DMS79 (cell line): ENCODE data around the gene OST4.

Source experiments
- DNase-seq: peaks from one replicate; lab custom pipeline; 2025; lab: John Stamatoyannopoulos, UW

The OST4 gene

DNA sequence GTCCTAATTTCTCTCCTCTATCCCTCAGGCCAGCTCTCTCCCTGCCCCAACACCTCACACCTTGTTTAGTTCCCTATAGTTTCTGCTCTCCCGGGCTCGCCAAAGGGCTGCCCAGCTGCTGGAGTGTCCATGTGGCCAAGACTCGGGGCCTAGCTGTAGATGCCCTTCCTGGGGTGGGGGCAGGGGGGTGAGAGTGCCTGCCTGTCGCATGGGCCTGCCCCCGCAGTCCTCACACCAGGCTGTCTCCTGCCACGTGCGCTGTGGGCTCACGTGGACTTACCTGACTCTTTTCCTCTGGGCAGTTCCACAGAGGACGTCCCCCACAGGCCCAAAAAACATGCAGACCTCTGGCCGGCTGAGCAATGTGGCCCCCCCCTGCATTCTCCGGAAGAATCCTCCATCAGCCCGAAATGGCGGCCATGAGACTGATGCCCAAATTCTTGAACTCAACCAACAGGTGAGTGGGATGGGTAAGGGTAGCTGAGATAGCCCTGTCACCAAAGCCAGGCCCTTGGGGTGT lies 46.1 kb downstream of the OST4 start:
- no peak for DNase-seq

DNA sequence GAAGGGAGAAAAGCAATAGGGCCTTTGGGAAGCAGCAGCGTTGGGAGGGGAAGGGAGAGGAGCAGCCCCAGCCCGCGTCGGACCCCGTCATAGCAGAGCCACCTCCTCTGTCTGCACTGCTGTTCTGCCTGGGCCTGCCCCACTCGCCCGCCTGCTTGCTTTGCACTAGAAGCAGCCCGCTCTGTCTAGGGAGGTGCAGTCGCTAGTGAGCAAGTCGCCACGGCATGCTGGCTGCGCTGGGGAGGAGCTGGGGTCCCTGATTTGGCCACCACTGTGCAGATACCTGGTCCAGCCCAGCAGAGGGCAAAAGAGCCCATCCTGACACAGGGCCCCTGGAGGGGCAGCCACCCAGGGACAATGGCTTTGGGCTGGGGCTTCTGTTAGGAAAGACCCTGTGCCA lies 46.6 kb downstream of the OST4 start:
- no peak for DNase-seq

DNA sequence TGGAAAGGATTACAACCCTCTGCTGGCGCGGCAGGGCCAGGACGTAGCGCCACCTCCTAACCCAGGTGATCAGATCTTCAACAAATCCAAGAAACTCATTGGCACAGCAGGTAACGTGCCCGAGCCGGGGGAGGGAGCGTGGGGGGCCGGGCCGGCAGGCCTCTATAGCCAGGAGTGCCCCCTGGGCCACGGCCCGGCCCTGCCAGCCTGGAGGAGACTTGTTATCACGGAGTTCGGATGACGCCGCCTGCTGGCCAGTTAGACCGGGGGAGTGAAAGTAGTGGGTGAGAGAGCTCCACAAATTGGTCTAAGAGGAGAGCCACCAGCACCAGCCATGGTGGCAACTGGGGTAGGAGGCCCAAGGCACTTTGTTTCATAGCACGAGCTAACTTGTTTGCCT lies 47.3 kb downstream of the OST4 start:
- no peak for DNase-seq

DNA sequence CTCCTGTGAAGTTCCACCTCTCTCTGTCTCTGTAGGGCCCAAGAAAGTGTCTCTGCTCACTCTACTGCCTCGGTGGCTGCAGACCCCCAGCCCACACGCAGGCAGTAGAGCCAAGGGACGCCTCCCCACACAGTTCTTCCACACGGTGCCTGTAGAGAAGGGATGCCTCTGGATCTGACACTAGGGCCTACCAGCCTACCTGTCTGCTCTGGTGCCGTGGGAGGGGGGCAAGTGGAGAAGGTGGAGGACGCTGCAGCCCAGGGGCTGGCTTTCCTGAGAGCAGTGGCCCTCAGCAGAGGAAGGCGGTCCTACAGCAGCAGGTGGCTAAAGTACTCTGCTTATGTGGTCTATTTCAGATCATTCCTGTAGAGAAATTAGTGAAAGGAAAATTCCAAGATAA lies 47.7 kb downstream of the OST4 start:
- no peak for DNase-seq

- DNase-seq: no peak
These were observed 50.0 kb downstream of the OST4 start for GRCh38 chr2:27021253-27022049.
